GM21367 (cell line): ENCODE measurements around the gene TDRKH.

Experiments
- ATAC-seq: cut with Tn5 transposase; IDR thresholded peaks from one replicate; pipeline ENCODE4 v1.9.1; 2021; ENCODE audit not compliant: unreplicated experiment

The TDRKH gene

GRCh38 chr1:151790071-151790939 lies at the start of gene TDRKH:
Gene TDRKH (minus strand): TSS chr1:151790500. CDS start chr1:151783022, 7,478 bp downstream.
- ATAC-seq: peak; percentile 90

GRCh38 chr1:151839457-151840403 lies 49.4 kb upstream of the TDRKH start, which contains the start of gene C2CD4D:
Gene C2CD4D (minus strand): TSS chr1:151839820. CDS start chr1:151838989, 831 bp downstream.
- ATAC-seq: no peak

GRCh38 chr1:151839082-151839412 lies 48.7 kb upstream of the TDRKH start:
- no peak for ATAC-seq

- no peak for ATAC-seq
Observed at GRCh38 chr1:151838222-151839081, 48.2 kb upstream of the TDRKH start.

- ATAC-seq: no peak
Observed at GRCh38 chr1:151837884-151838221, 47.6 kb upstream of the TDRKH start.

- ATAC-seq: no peak
Observed at GRCh38 chr1:151837197-151837596, 46.9 kb upstream of the TDRKH start.

GRCh38 chr1:151835596-151835995 lies 45.3 kb upstream of the TDRKH start:
- ATAC-seq: no peak

GRCh38 chr1:151834239-151834638 lies 43.9 kb upstream of the TDRKH start:
- no peak for ATAC-seq

GRCh38 chr1:151833172-151833900 lies 43.0 kb upstream of the TDRKH start:
- ATAC-seq: no peak

GRCh38 chr1:151832318-151832980 lies 42.1 kb upstream of the TDRKH start:
- ATAC-seq: no peak

GRCh38 chr1:151831605-151832004 lies 41.3 kb upstream of the TDRKH start, which contains the start of gene RORC:
Gene RORC (minus strand): TSS chr1:151831802. CDS start chr1:151831764, 38 bp downstream.
- no peak for ATAC-seq

- ATAC-seq: no peak
Observed at GRCh38 chr1:151831256-151831591, 40.9 kb upstream of the TDRKH start.

- ATAC-seq: no peak
Observed at GRCh38 chr1:151830055-151830454, 39.8 kb upstream of the TDRKH start.

GRCh38 chr1:151829352-151830046 lies 39.2 kb upstream of the TDRKH start:
- no peak for ATAC-seq

GRCh38 chr1:151828921-151829320 lies 38.6 kb upstream of the TDRKH start:
- no peak for ATAC-seq

GRCh38 chr1:151827853-151828252 lies 37.6 kb upstream of the TDRKH start:
- no peak for ATAC-seq

- ATAC-seq: no peak
Observed at GRCh38 chr1:151825751-151826660, 35.7 kb upstream of the TDRKH start.

GRCh38 chr1:151825204-151825603 lies 34.9 kb upstream of the TDRKH start:
- ATAC-seq: no peak
